Tibial nerve (tissue), 3 donors: Measurements from ENCODE around the gene HGFAC.

Experiments
- CTCF ChIP-seq, 5 experiments: fragments of 200-600 bp in 3 of 5; fragments of 450-650 bp in 2 of 5; sonication (generic) in 3 of 5; IDR thresholded peaks; one replicate each; pipeline ENCODE4 v1.5.1; 2016 to 2019; ENCODE audit warnings: antibody characterized with exemption in 5 of 5, mild to moderate bottlenecking in 3 of 5, moderate library complexity in 2 of 5
- POLR2A ChIP-seq, 2 donors: fragments of 450-650 bp; IDR thresholded peaks; one replicate each; pipeline ENCODE4 v1.6.1; 2017; ENCODE audit warnings: antibody characterized with exemption in 2 of 2, mild to moderate bottlenecking in 2 of 2, moderate library complexity in 2 of 2

GRCh38 chr4:3468804-3469203 is 27.0 kb downstream of the HGFAC start:
- no peak for TF ChIP-seq CTCF (IDR thresholded peaks at IDR 0.05)
- no peak for TF ChIP-seq POLR2A (IDR thresholded peaks at IDR 0.05)
